ENCODE data around the gene FOXN4. TPM values are rescaled to one million over a fixed set of nuclear protein-coding genes. Genes with fewer than 3 reads are reported as not detected.

The FOXN4 gene
- total and polyA plus RNA-seq, 10 donors = 0.05 TPM; not detected in 9

DNA sequence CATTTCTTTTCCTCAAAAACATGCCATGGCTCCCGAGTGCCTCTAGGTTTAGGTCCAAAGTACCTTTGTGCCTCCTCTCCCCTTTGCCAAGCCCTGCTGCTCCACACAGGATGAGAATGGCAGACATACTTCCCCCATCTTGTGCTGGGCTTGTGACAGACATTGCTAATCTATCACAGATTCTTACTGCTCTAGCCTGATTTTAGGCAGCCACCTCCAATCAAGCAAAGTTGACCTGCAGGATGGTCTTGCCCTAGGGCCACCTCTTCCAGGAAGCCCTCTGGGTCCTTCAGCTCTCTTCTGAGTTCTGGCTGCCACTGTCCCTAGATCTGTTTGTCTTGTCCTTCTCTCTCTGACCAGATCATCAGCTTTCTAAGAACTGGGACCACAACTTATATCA, 20.5 kb downstream of the FOXN4 start:
- WGBS, 5 donors = 72 to 94% (median 88%) methylated on average over 1 of the region's 1 CpG
- Histone ChIP-seq H3K9me3 (no peaks in the 10 kb centered on the region), H3K4me1 (peaks cover 0 to 7% (median 0%) of the 10 kb centered on the region in 6 donors), H3K4me3 (no peak overlapping the region), H3K27ac (no peak overlapping the region), H3K27me3 (replicated peaks in 1 of 7) (peaks cover 0 to 50% (median 13%) of the 10 kb centered on the region in 7 donors), H3K36me3 (no peaks in the 10 kb centered on the region)
- no peak for DNase-seq
- TF ChIP-seq POLR2AphosphoS5 (IDR thresholded peaks at IDR 0.05) (no peak), POLR2A (IDR thresholded peaks at IDR 0.05) (no peak)
- TF ChIP-seq, protein P1, sequence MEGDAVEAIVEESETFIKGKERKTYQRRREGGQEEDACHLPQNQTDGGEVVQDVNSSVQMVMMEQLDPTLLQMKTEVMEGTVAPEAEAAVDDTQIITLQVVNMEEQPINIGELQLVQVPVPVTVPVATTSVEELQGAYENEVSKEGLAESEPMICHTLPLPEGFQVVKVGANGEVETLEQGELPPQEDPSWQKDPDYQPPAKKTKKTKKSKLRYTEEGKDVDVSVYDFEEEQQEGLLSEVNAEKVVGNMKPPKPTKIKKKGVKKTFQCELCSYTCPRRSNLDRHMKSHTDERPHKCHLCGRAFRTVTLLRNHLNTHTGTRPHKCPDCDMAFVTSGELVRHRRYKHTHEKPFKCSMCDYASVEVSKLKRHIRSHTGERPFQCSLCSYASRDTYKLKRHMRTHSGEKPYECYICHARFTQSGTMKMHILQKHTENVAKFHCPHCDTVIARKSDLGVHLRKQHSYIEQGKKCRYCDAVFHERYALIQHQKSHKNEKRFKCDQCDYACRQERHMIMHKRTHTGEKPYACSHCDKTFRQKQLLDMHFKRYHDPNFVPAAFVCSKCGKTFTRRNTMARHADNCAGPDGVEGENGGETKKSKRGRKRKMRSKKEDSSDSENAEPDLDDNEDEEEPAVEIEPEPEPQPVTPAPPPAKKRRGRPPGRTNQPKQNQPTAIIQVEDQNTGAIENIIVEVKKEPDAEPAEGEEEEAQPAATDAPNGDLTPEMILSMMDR (IDR thresholded peaks at IDR 0.05 in 8 of 11, conservative IDR thresholded peaks at IDR 0.05 in 3 of 11) = no peak
- intact Hi-C loops (cut with DNase I; ENCODE audit: low total_unique reads) = no loop called here

DNA sequence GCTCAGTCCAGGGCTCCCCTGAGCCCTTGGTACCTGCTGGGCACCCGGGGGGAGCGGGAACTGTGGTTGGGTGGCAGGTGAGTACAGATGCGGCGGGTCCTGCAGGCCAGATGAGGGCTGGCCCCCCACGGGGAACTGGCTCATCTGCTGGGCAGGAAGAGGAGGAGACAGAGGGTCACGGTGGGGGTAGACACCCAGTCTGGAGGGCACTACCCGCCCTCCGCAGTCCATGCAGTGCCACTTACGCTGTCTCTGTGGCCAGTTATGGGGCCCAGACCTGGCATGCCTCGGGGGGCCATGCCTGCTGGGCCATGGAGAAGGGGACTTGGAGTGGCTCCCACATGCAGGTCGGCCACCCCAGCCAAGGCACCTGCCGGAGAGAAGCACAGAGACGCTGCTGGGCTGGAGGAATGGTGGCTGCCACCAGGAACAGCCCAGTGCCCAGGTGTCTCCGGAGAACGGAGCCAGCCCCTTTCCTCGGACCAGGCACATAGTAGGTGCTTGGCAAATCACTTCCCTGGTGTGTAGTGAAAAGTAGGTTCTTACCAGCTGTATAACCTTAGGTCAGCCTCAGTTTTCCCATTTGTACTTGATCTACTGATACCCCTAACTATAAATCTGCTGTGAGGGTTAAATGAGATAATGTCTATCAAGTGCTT, 21.1 kb downstream of the FOXN4 start:
- intact Hi-C loops (cut with DNase I; ENCODE audit: low total_unique reads) = no loop called here
- TF ChIP-seq POLR2AphosphoS5 (IDR thresholded peaks at IDR 0.05) (no peak), POLR2A (IDR thresholded peaks at IDR 0.05) (no peak)
- TF ChIP-seq, protein P1 (IDR thresholded peaks at IDR 0.05 in 8 of 11, conservative IDR thresholded peaks at IDR 0.05 in 3 of 11) = no peak
- WGBS, 5 donors = 74 to 88% (median 80%) methylated on average over 12 to 16 of the region's 16 CpGs
- Histone ChIP-seq H3K27ac (no peak overlapping the region), H3K36me3 (no peaks in the 10 kb centered on the region), H3K9me3 (no peaks in the 10 kb centered on the region), H3K4me3 (no peak overlapping the region), H3K4me1 (peaks cover 0 to 7% (median 0%) of the 10 kb centered on the region in 6 donors), H3K27me3 (replicated peaks in 1 of 7) (peaks cover 0 to 44% (median 13%) of the 10 kb centered on the region in 7 donors)
- DNase-seq = no peak

DNA sequence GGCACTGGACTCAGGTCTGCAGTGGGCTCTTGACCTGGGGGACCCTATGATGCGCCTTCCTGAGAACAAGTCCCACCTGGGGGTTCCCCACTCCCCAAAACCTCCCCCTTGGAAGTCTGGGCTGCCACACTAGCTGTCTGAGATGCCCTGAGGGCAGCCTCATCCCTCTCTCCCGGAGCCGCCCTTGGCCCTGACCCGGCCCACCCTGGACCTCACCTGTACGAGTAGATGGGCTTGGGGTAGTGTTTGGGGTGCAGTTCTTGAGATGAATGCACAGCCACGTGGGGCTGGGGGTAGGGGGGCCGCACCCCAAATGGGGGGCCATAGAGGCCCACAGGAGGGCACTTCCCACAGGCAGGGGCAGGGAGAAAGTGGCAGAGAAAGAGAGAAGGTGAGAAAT, 21.9 kb downstream of the FOXN4 start:
- Histone ChIP-seq H3K4me3 (no peak overlapping the region), H3K36me3 (no peaks in the 10 kb centered on the region), H3K27ac (no peak overlapping the region), H3K4me1 (peaks cover 0 to 7% (median 0%) of the 10 kb centered on the region in 6 donors), H3K27me3 (replicated peaks in 1 of 7) (peaks cover 0 to 37% (median 11%) of the 10 kb centered on the region in 7 donors), H3K9me3 (no peaks in the 10 kb centered on the region)
- TF ChIP-seq POLR2A (IDR thresholded peaks at IDR 0.05) = no peak
- TF ChIP-seq, protein P1 (IDR thresholded peaks at IDR 0.05 in 8 of 11, conservative IDR thresholded peaks at IDR 0.05 in 3 of 11) = no peak
- TF ChIP-seq POLR2AphosphoS5 (IDR thresholded peaks at IDR 0.05) = no peak
- intact Hi-C loops (cut with DNase I; ENCODE audit: low total_unique reads) = no loop called here
- no peak for DNase-seq
- WGBS, 5 donors = 72 to 90% (median 83%) methylated on average over 7 of the region's 7 CpGs

DNA sequence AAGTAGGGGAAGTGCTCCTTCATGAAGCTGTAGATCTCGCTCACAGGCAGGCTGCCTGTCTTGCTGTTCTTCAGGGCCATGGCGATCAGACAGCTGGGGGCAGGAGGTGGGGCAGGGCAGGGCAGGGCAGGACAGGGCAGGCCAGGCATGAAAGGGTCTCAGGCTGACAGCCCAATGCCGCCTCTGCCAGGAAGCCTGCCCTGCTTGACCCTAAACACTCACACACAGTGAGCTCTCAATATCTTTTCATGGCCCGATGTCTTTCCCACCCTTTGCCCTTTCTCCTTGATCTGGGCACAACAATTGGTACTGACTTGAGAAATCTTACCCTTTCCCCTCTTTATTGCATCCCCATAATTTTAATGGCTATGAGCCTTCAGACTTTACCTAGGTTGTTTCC, 22.4 kb downstream of the FOXN4 start:
- Histone ChIP-seq H3K27me3 (replicated peaks in 1 of 7) (peaks cover 0 to 31% (median 7%) of the 10 kb centered on the region in 7 donors), H3K4me1 (peaks cover 0 to 3% (median 0%) of the 10 kb centered on the region in 6 donors), H3K9me3 (no peaks in the 10 kb centered on the region), H3K4me3 (no peak overlapping the region), H3K36me3 (no peaks in the 10 kb centered on the region), H3K27ac (no peak overlapping the region)
- intact Hi-C loops (cut with DNase I; ENCODE audit: low total_unique reads) = no loop called here
- no peak for DNase-seq
- 83 to 95% (median 87%) methylated on average over 2 to 4 of the region's 4 CpGs for WGBS, 5 donors
- TF ChIP-seq POLR2A (IDR thresholded peaks at IDR 0.05) (no peak), POLR2AphosphoS5 (IDR thresholded peaks at IDR 0.05) (no peak)
- TF ChIP-seq, protein P1 (IDR thresholded peaks at IDR 0.05 in 8 of 11, conservative IDR thresholded peaks at IDR 0.05 in 3 of 11) = no peak

All from spleen (tissue), 11 donors.